ENCODE data around the gene PRKCZ. TPM values are rescaled to one million over a fixed set of nuclear protein-coding genes. Genes with fewer than 3 reads are reported as not detected.

Gene PRKCZ
- total and polyA plus RNA-seq, 5 donors from 2014 or later: 11.0 to 42.7 (median 13.6) TPM

DNA sequence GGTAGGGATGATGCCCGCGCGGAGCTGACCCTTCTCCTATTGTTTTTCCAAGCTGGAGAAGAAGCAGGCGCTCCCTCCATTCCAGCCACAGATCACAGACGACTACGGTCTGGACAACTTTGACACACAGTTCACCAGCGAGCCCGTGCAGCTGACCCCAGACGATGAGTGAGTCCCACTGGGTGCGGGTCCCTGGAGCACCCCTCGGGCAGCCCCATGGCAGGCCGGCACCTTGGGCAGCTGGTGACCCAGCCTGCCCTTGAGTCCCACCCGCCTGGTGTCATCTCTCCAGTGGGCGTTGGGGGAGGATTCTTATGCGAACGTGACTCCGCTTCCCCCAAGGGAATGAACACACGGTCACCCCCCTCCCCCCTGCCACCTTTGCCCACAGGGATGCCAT is 134.3 kb downstream of the PRKCZ start:
- no peak overlapping the region for H3K4me3 ChIP-seq (ENCODE audit: low read depth, low read length)
- Mint-ChIP-seq H3K27ac (no peak overlapping the region), H3K36me3 (peaks cover 8% of the 10 kb centered on the region), H3K4me1 (peaks cover 0 to 6% (median 2%) of the 10 kb centered on the region in 4 donors), H3K4me3 (no peak overlapping the region), H3K9me3 (no peaks in the 10 kb centered on the region), H3K27me3 (no peaks in the 10 kb centered on the region)
- ATAC-seq (ENCODE audit: low read depth in 2 of 2): no peak
- no peaks in the 10 kb centered on the region for H3K4me1 ChIP-seq (ENCODE audit: control insufficient read depth, insufficient read depth, low read length, poor library complexity, severe bottlenecking)
- H3K9me3 ChIP-seq (ENCODE audit: control insufficient read depth in 2 of 2, low read length in 2 of 2): no peaks in the 10 kb centered on the region
- DNase-seq: no peak
- H3K27ac ChIP-seq (ENCODE audit: insufficient read depth, low read length, poor library complexity, severe bottlenecking): no peak overlapping the region
- peaks cover 7% of the 10 kb centered on the region for H3K36me3 ChIP-seq (ENCODE audit: control insufficient read depth, insufficient read depth, low read length)
- no peaks in the 10 kb centered on the region for H3K27me3 ChIP-seq (ENCODE audit: control insufficient read depth, insufficient read depth, low read length)

DNA sequence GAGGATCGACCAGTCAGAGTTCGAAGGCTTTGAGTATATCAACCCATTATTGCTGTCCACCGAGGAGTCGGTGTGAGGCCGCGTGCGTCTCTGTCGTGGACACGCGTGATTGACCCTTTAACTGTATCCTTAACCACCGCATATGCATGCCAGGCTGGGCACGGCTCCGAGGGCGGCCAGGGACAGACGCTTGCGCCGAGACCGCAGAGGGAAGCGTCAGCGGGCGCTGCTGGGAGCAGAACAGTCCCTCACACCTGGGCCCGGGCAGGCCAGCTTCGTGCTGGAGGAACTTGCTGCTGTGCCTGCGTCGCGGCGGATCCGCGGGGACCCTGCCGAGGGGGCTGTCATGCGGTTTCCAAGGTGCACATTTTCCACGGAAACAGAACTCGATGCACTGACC is 134.7 kb downstream of the PRKCZ start:
- no peak overlapping the region for H3K4me3 Mint-ChIP-seq
- H3K27me3 ChIP-seq (ENCODE audit: control insufficient read depth, insufficient read depth, low read length): no peaks in the 10 kb centered on the region
- ATAC-seq (ENCODE audit: low read depth in 2 of 2): no peak
- peaks cover 0 to 6% (median 2%) of the 10 kb centered on the region in 4 donors for H3K4me1 Mint-ChIP-seq
- H3K27me3 Mint-ChIP-seq: no peaks in the 10 kb centered on the region
- H3K36me3 Mint-ChIP-seq: peaks cover 8% of the 10 kb centered on the region
- H3K27ac Mint-ChIP-seq: no peak overlapping the region
- no peaks in the 10 kb centered on the region for H3K9me3 Mint-ChIP-seq
- H3K4me1 ChIP-seq (ENCODE audit: control insufficient read depth, insufficient read depth, low read length, poor library complexity, severe bottlenecking): peaks cover 4% of the 10 kb centered on the region
- no peaks in the 10 kb centered on the region for H3K9me3 ChIP-seq (ENCODE audit: control insufficient read depth in 2 of 2, low read length in 2 of 2)
- H3K36me3 ChIP-seq (ENCODE audit: control insufficient read depth, insufficient read depth, low read length): peaks cover 7% of the 10 kb centered on the region
- no peak overlapping the region for H3K4me3 ChIP-seq (ENCODE audit: low read depth, low read length)
- H3K27ac ChIP-seq (ENCODE audit: insufficient read depth, low read length, poor library complexity, severe bottlenecking): no peak overlapping the region
- DNase-seq: no peak

DNA sequence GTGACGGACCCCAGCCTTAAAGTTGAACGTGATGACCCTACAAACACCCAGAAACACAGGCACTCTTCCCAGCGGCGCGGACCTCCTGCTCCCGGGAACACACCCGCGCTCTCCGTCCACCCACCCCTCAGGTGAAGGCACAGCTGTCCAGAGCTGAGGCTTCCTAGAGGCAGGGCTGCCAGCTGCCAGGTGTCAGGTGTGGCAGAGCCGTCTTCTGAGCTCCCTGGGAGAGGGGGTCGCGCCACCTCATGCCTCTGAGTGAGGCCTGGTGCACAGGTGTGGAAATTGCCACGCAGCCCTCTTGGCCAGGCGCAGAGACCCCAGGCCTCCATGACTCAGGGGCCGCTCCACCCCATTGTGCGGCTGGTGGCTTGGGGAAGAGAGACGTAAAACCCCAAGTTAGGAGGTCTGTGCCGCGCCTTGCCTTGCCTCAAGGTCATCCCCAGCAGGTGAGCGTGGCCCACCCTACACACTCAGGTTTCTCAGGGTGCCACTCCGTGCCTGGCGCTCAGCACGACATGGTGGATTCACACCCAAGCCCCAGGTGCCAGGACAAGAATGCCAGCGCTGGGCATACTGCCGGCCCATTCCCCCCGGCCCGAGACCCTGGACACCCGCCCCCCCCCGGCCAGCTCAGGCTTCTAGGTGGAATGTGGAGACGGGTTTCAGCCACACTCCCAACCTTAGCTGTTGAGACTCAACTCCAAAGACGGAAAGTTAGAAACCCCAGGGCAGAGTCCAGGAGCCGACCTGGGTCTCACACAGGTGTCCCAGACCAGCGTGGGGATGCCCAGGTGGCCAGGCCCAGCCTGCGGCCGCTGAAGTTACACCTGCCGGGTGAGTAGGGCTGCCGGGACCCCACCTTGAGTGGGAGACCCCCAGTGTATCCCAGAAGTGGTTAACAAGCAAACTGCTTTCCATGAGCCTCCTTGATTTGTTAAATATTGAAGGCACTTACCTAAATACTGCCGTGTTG is 136.0 kb downstream of the PRKCZ start:
- H3K4me1 ChIP-seq (ENCODE audit: control insufficient read depth, insufficient read depth, low read length, poor library complexity, severe bottlenecking): peaks cover 7% of the 10 kb centered on the region
- peaks cover 7% of the 10 kb centered on the region for H3K36me3 ChIP-seq (ENCODE audit: control insufficient read depth, insufficient read depth, low read length)
- no peaks in the 10 kb centered on the region for H3K9me3 Mint-ChIP-seq
- no peaks in the 10 kb centered on the region for H3K9me3 ChIP-seq (ENCODE audit: control insufficient read depth in 2 of 2, low read length in 2 of 2)
- H3K4me1 Mint-ChIP-seq: peaks cover 0 to 11% (median 6%) of the 10 kb centered on the region in 4 donors
- ATAC-seq (ENCODE audit: low read depth in 2 of 2): no peak
- H3K4me3 Mint-ChIP-seq: no peak overlapping the region
- H3K27me3 ChIP-seq (ENCODE audit: control insufficient read depth, insufficient read depth, low read length): no peaks in the 10 kb centered on the region
- H3K4me3 ChIP-seq (ENCODE audit: low read depth, low read length): no peak overlapping the region
- no peak for DNase-seq
- H3K36me3 Mint-ChIP-seq: peaks cover 5% of the 10 kb centered on the region
- H3K27me3 Mint-ChIP-seq: no peaks in the 10 kb centered on the region
- peak overlapping the region in 2 of 3 donors; percentile 29 to 48 for H3K27ac Mint-ChIP-seq
- no peak overlapping the region for H3K27ac ChIP-seq (ENCODE audit: insufficient read depth, low read length, poor library complexity, severe bottlenecking)

GRCh38 chr1:2186901-2187300 is 136.7 kb downstream of the PRKCZ start:
- Mint-ChIP-seq H3K9me3 (no peaks in the 10 kb centered on the region), H3K27ac (peak overlapping the region in 1 of 3 donors; percentile 48), H3K4me1 (peaks cover 0 to 14% (median 7%) of the 10 kb centered on the region in 4 donors), H3K27me3 (no peaks in the 10 kb centered on the region), H3K4me3 (no peak overlapping the region), H3K36me3 (peaks cover 5% of the 10 kb centered on the region)
- ATAC-seq (ENCODE audit: low read depth in 2 of 2) (no peak), DNase-seq (no peak)
- Histone ChIP-seq H3K4me3 (ENCODE audit: low read depth, low read length) (no peak overlapping the region), H3K27ac (ENCODE audit: insufficient read depth, low read length, poor library complexity, severe bottlenecking) (no peak overlapping the region), H3K27me3 (ENCODE audit: control insufficient read depth, insufficient read depth, low read length) (no peaks in the 10 kb centered on the region), H3K4me1 (ENCODE audit: control insufficient read depth, insufficient read depth, low read length, poor library complexity, severe bottlenecking) (peaks cover 7% of the 10 kb centered on the region), H3K9me3 (ENCODE audit: control insufficient read depth in 2 of 2, low read length in 2 of 2) (no peaks in the 10 kb centered on the region), H3K36me3 (ENCODE audit: control insufficient read depth, insufficient read depth, low read length) (peaks cover 7% of the 10 kb centered on the region)

- no peaks in the 10 kb centered on the region for H3K27me3 Mint-ChIP-seq
- Histone ChIP-seq H3K4me1 (ENCODE audit: control insufficient read depth, insufficient read depth, low read length, poor library complexity, severe bottlenecking) (peaks cover 7% of the 10 kb centered on the region), H3K27me3 (ENCODE audit: control insufficient read depth, insufficient read depth, low read length) (no peaks in the 10 kb centered on the region), H3K9me3 (ENCODE audit: control insufficient read depth in 2 of 2, low read length in 2 of 2) (no peaks in the 10 kb centered on the region), H3K4me3 (ENCODE audit: low read depth, low read length) (no peak overlapping the region), H3K27ac (ENCODE audit: insufficient read depth, low read length, poor library complexity, severe bottlenecking) (no peak overlapping the region), H3K36me3 (ENCODE audit: control insufficient read depth, insufficient read depth, low read length) (peaks cover 7% of the 10 kb centered on the region)
- H3K36me3 Mint-ChIP-seq: peaks cover 5% of the 10 kb centered on the region
- DNase-seq (no peak), ATAC-seq (ENCODE audit: low read depth in 2 of 2) (no peak)
- H3K4me3 Mint-ChIP-seq: no peak overlapping the region
- H3K4me1 Mint-ChIP-seq: peaks cover 0 to 16% (median 7%) of the 10 kb centered on the region in 4 donors
- H3K9me3 Mint-ChIP-seq: no peaks in the 10 kb centered on the region
- peak overlapping the region in 2 of 3 donors; percentile 33 to 62 for H3K27ac Mint-ChIP-seq
Observed at GRCh38 chr1:2187619-2188018, 137.4 kb downstream of the PRKCZ start.

DNA sequence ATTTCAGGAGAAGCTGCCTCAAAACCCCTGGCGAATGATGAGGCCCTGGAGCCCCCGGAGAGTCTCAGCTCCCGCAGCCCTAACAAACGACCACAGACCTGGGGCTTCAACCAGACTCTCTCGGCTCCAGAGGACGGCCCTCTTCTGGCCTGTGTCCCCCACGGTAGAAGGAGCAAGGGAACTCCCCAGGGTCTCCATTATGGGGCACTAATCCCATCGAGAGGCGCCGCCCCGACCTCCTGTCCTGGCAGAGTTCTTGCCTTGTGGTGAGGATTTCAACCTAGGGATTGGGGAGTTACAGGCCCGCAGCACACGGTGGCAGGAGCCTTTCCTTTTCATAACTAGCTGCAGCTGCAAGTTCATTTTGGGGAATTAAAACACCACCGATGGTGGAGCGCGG is 138.1 kb downstream of the PRKCZ start:
- Histone ChIP-seq H3K4me3 (ENCODE audit: low read depth, low read length) (no peak overlapping the region), H3K36me3 (ENCODE audit: control insufficient read depth, insufficient read depth, low read length) (peaks cover 7% of the 10 kb centered on the region), H3K27me3 (ENCODE audit: control insufficient read depth, insufficient read depth, low read length) (no peaks in the 10 kb centered on the region), H3K27ac (ENCODE audit: insufficient read depth, low read length, poor library complexity, severe bottlenecking) (no peak overlapping the region), H3K4me1 (ENCODE audit: control insufficient read depth, insufficient read depth, low read length, poor library complexity, severe bottlenecking) (peaks cover 7% of the 10 kb centered on the region), H3K9me3 (ENCODE audit: control insufficient read depth in 2 of 2, low read length in 2 of 2) (no peaks in the 10 kb centered on the region)
- no peak overlapping the region for H3K27ac Mint-ChIP-seq
- H3K36me3 Mint-ChIP-seq: peaks cover 5% of the 10 kb centered on the region
- ATAC-seq (ENCODE audit: low read depth in 2 of 2) (no peak), DNase-seq (no peak)
- H3K4me1 Mint-ChIP-seq: peaks cover 0 to 18% (median 7%) of the 10 kb centered on the region in 4 donors
- peak overlapping the region in 2 of 4 donors; percentile 11 to 21 for H3K4me3 Mint-ChIP-seq
- no peaks in the 10 kb centered on the region for H3K9me3 Mint-ChIP-seq
- no peaks in the 10 kb centered on the region for H3K27me3 Mint-ChIP-seq

GRCh38 chr1:2189459-2190425 is 139.5 kb downstream of the PRKCZ start:
- Mint-ChIP-seq H3K4me3 (peak overlapping the region; percentile 76 to 92 (median 83)), H3K4me1 (peaks cover 0 to 21% (median 7%) of the 10 kb centered on the region in 4 donors), H3K36me3 (peaks cover 5% of the 10 kb centered on the region), H3K27me3 (no peaks in the 10 kb centered on the region), H3K27ac (peak overlapping the region; percentile 92 to 97 (median 97)), H3K9me3 (no peaks in the 10 kb centered on the region)
- Histone ChIP-seq H3K27ac (ENCODE audit: insufficient read depth, low read length, poor library complexity, severe bottlenecking) (peak overlapping the region; percentile 71), H3K9me3 (ENCODE audit: control insufficient read depth in 2 of 2, low read length in 2 of 2) (no peaks in the 10 kb centered on the region), H3K4me3 (ENCODE audit: low read depth, low read length) (no peak overlapping the region), H3K27me3 (ENCODE audit: control insufficient read depth, insufficient read depth, low read length) (no peaks in the 10 kb centered on the region), H3K36me3 (ENCODE audit: control insufficient read depth, insufficient read depth, low read length) (peaks cover 6% of the 10 kb centered on the region), H3K4me1 (ENCODE audit: control insufficient read depth, insufficient read depth, low read length, poor library complexity, severe bottlenecking) (peaks cover 15% of the 10 kb centered on the region)
- ATAC-seq (ENCODE audit: low read depth in 2 of 2) (peak; percentile 85 to 89), DNase-seq (peak; percentile 83 to 91 (median 89))

Measured in CD4-positive, CD25-positive, alpha-beta regulatory T cell (primary cell).